Breast epithelium (tissue), 3 donors: Measurements from ENCODE around the gene FRY.

ENCODE experiments used
- CTCF ChIP-seq, 3 donors: fragments of 450-650 bp; IDR thresholded peaks; one replicate each; pipeline ENCODE4 v1.5.1; 2016 to 2017; ENCODE audit warnings: antibody characterized with exemption in 3 of 3, mild to moderate bottlenecking in 3 of 3, moderate library complexity in 3 of 3
- POLR2AphosphoS5 ChIP-seq, 3 donors: sonication (generic); formaldehyde crosslinking; IDR thresholded peaks; one replicate each; pipeline ENCODE4 v1.6.1; 2017; ENCODE audit warnings: antibody characterized with exemption in 3 of 3

- TF ChIP-seq CTCF (IDR thresholded peaks at IDR 0.05) (no peak), POLR2AphosphoS5 (IDR thresholded peaks at IDR 0.05) (no peak)
These were observed 9.1 kb downstream of the FRY start for GRCh38 chr13:32040689-32041088.
